Tibial artery (tissue), 4 donors: ENCODE data around the gene CTNND2.

Experiments
- DNase-seq, 2 donors: peaks; one replicate each; pipeline ENCODE4 v3.0.0-alpha.2; 2019
- H3K27ac ChIP-seq, 2 donors: fragments of 200-600 bp; sonication (generic) in 1 of 2; 1 replicate in 1 of 2; 2 replicates in 1 of 2; pipeline ENCODE4 v1.5.1; 2018 to 2019; ENCODE audit warnings: mild to moderate bottlenecking in 1 of 2
- H3K27me3 ChIP-seq, 2 donors: fragments of 200-600 bp; sonication (generic) in 1 of 2; one replicate each; pipeline versions ENCODE4 v1.5.1 to v1.6.0; 2016 to 2019
- H3K36me3 ChIP-seq, 3 donors: fragments of 200-600 bp; sonication (generic) in 2 of 3; one replicate each; pipeline ENCODE4 v1.5.1; 2016 to 2019; ENCODE audit warnings: mild to moderate bottlenecking in 2 of 3
- H3K4me1 ChIP-seq, 4 donors: fragments of 200-600 bp; sonication (generic) in 2 of 4; 1 replicate in 3 of 4; 2 replicates in 1 of 4; pipeline ENCODE4 v1.5.1; 2016 to 2019
- H3K4me3 ChIP-seq, 2 donors: fragments of 200-600 bp; sonication (generic) in 1 of 2; 1 replicate in 1 of 2; 2 replicates in 1 of 2; pipeline ENCODE4 v1.5.1; 2018 to 2019; ENCODE audit warnings: mild to moderate bottlenecking in 2 of 2
- H3K9me3 ChIP-seq, 3 donors: fragments of 200-600 bp; sonication (generic) in 1 of 3; one replicate each; pipeline ENCODE4 v1.5.1; 2016 to 2019
- CTCF ChIP-seq, 2 experiments: fragments of 200-600 bp in 1 of 2; fragments of 450-650 bp in 1 of 2; IDR thresholded peaks; one replicate each; pipeline ENCODE4 v1.5.1; 2017 to 2019; ENCODE audit warnings: antibody characterized with exemption in 2 of 2, mild to moderate bottlenecking in 1 of 2, moderate library complexity in 1 of 2
- intact Hi-C: fragments of 100-400 bp; cut with DNase I; formaldehyde crosslinking; loops from one replicate; pipeline ENCODE4 v1.15.0; 2023; ENCODE audit warnings: low total_unique reads

The CTNND2 gene

GRCh38 chr5:11449217-11449616 is 455.0 kb downstream of the CTNND2 start:
- no peak for DNase-seq
- intact Hi-C loops: no loop called here
- no peak overlapping the region for H3K4me3 ChIP-seq
- H3K9me3 ChIP-seq: no peaks in the 10 kb centered on the region
- no peaks in the 10 kb centered on the region for H3K36me3 ChIP-seq
- no peak for TF ChIP-seq CTCF (IDR thresholded peaks at IDR 0.05)
- no peaks in the 10 kb centered on the region for H3K27me3 ChIP-seq
- H3K4me1 ChIP-seq: no peaks in the 10 kb centered on the region
- no peak overlapping the region for H3K27ac ChIP-seq

GRCh38 chr5:11443831-11444230 is 460.4 kb downstream of the CTNND2 start:
- no peaks in the 10 kb centered on the region for H3K9me3 ChIP-seq
- no peak for TF ChIP-seq CTCF (IDR thresholded peaks at IDR 0.05)
- no peak overlapping the region for H3K4me3 ChIP-seq
- intact Hi-C loops: no loop called here
- no peaks in the 10 kb centered on the region for H3K4me1 ChIP-seq
- no peak for DNase-seq
- no peaks in the 10 kb centered on the region for H3K36me3 ChIP-seq
- no peaks in the 10 kb centered on the region for H3K27me3 ChIP-seq
- H3K27ac ChIP-seq: no peak overlapping the region

GRCh38 chr5:11432116-11432515 is 472.1 kb downstream of the CTNND2 start:
- no peak overlapping the region for H3K4me3 ChIP-seq
- intact Hi-C loops: no loop called here
- no peaks in the 10 kb centered on the region for H3K4me1 ChIP-seq
- H3K9me3 ChIP-seq: no peaks in the 10 kb centered on the region
- DNase-seq: no peak
- no peaks in the 10 kb centered on the region for H3K36me3 ChIP-seq
- H3K27me3 ChIP-seq: no peaks in the 10 kb centered on the region
- TF ChIP-seq CTCF (IDR thresholded peaks at IDR 0.05): no peak
- H3K27ac ChIP-seq: no peak overlapping the region

- Histone ChIP-seq H3K9me3 (no peaks in the 10 kb centered on the region), H3K4me3 (no peak overlapping the region), H3K4me1 (no peaks in the 10 kb centered on the region), H3K27me3 (no peaks in the 10 kb centered on the region), H3K27ac (no peak overlapping the region), H3K36me3 (no peaks in the 10 kb centered on the region)
- intact Hi-C loops: no loop called here
- no peak for TF ChIP-seq CTCF (IDR thresholded peaks at IDR 0.05)
- DNase-seq: no peak
Observed at GRCh38 chr5:11429254-11429653, 475.0 kb downstream of the CTNND2 start.

- no peak overlapping the region for H3K4me3 ChIP-seq
- no peak overlapping the region for H3K27ac ChIP-seq
- intact Hi-C loops: no loop called here
- no peaks in the 10 kb centered on the region for H3K36me3 ChIP-seq
- TF ChIP-seq CTCF (IDR thresholded peaks at IDR 0.05): no peak
- no peaks in the 10 kb centered on the region for H3K27me3 ChIP-seq
- no peaks in the 10 kb centered on the region for H3K9me3 ChIP-seq
- no peaks in the 10 kb centered on the region for H3K4me1 ChIP-seq
- no peak for DNase-seq
Observed at GRCh38 chr5:11427569-11427968, 476.7 kb downstream of the CTNND2 start.

- no peaks in the 10 kb centered on the region for H3K36me3 ChIP-seq
- H3K27ac ChIP-seq: no peak overlapping the region
- H3K4me3 ChIP-seq: no peak overlapping the region
- no peaks in the 10 kb centered on the region for H3K4me1 ChIP-seq
- no peak for DNase-seq
- intact Hi-C loops: no loop called here
- no peaks in the 10 kb centered on the region for H3K9me3 ChIP-seq
- TF ChIP-seq CTCF (IDR thresholded peaks at IDR 0.05): no peak
- no peaks in the 10 kb centered on the region for H3K27me3 ChIP-seq
Observed at GRCh38 chr5:11426442-11426841, 477.8 kb downstream of the CTNND2 start.
